NOMO-1 treated with dmso at 0.1 percent for 144 hours (cell line): ENCODE data around the gene ARHGEF17.
A peak's percentile ranks its signal among the peaks of the same experiment; 100 is the strongest.
"Not testable (repeated sequence)": the region's sequence is repeated elsewhere in the genome, so short reads cannot be mapped to it uniquely, and the experiment has no call there.

Experiments used
- DNase-seq: peaks from one replicate; lab custom pipeline; 2025; ENCODE audit not compliant: unreplicated experiment; lab: John Stamatoyannopoulos, UW

ARHGEF17 gene

GRCh38 chr11:73308003-73308960 lies at the start of gene ARHGEF17:
TSS of gene ARHGEF17 (plus strand) at chr11:73308276. CDS start at chr11:73308639, 363 bp downstream.
- peak; percentile 48 for DNase-seq

GRCh38 chr11:73259406-73260126 lies 48.5 kb upstream of the ARHGEF17 start:
- DNase-seq: no peak

GRCh38 chr11:73260127-73260457 lies 48.0 kb upstream of the ARHGEF17 start:
- DNase-seq: no peak

GRCh38 chr11:73262851-73263495 lies 45.1 kb upstream of the ARHGEF17 start:
- DNase-seq: no peak

GRCh38 chr11:73263640-73264039 lies 44.4 kb upstream of the ARHGEF17 start:
- DNase-seq: no peak

GRCh38 chr11:73265278-73265810 lies 42.7 kb upstream of the ARHGEF17 start:
- no peak for DNase-seq

- DNase-seq: no peak
Measured at GRCh38 chr11:73265853-73266645, 42.0 kb upstream of the ARHGEF17 start.

- no peak for DNase-seq
Measured at GRCh38 chr11:73266646-73267020, 41.4 kb upstream of the ARHGEF17 start.

- no peak for DNase-seq
Measured at GRCh38 chr11:73267122-73267846, 40.8 kb upstream of the ARHGEF17 start.

- DNase-seq: no peak
Measured at GRCh38 chr11:73267906-73268540, 40.1 kb upstream of the ARHGEF17 start.

- no peak for DNase-seq
Measured at GRCh38 chr11:73268671-73269271, 39.3 kb upstream of the ARHGEF17 start.

- DNase-seq: no peak
Measured at GRCh38 chr11:73269459-73270015, 38.5 kb upstream of the ARHGEF17 start.

- peak; percentile 10 for DNase-seq
Measured at GRCh38 chr11:73270016-73270854, 37.8 kb upstream of the ARHGEF17 start.

- DNase-seq: no peak
Measured at GRCh38 chr11:73270855-73271477, 37.1 kb upstream of the ARHGEF17 start.

GRCh38 chr11:73271478-73271865 lies 36.6 kb upstream of the ARHGEF17 start:
- not testable (repeated sequence) for DNase-seq

- DNase-seq: peak; percentile 91
Measured at GRCh38 chr11:73271936-73272679, 36.0 kb upstream of the ARHGEF17 start, which contains the start of gene P2RY6. TSS of gene P2RY6 (plus strand) at chr11:73272338. CDS start at chr11:73296519, 24,181 bp downstream.

- no peak for DNase-seq
Measured at GRCh38 chr11:73272680-73273038, 35.4 kb upstream of the ARHGEF17 start.
